ENCODE results near the gene RALGPS1.

DNA sequence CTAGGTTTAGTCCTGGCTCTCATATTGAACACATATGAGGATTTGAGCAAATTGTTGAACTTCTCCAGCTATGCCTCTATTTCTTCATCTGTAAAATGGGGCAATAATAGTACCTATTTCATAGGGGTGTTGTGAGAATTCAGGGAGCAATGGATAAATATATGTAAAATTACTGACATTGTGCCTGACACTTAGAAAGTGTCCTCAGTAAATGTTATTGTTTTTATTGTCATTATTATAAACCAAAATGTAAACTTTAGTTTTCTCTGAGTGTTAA lies 106.2 kb downstream of the RALGPS1 start:
- TF ChIP-seq, protein P1, sequence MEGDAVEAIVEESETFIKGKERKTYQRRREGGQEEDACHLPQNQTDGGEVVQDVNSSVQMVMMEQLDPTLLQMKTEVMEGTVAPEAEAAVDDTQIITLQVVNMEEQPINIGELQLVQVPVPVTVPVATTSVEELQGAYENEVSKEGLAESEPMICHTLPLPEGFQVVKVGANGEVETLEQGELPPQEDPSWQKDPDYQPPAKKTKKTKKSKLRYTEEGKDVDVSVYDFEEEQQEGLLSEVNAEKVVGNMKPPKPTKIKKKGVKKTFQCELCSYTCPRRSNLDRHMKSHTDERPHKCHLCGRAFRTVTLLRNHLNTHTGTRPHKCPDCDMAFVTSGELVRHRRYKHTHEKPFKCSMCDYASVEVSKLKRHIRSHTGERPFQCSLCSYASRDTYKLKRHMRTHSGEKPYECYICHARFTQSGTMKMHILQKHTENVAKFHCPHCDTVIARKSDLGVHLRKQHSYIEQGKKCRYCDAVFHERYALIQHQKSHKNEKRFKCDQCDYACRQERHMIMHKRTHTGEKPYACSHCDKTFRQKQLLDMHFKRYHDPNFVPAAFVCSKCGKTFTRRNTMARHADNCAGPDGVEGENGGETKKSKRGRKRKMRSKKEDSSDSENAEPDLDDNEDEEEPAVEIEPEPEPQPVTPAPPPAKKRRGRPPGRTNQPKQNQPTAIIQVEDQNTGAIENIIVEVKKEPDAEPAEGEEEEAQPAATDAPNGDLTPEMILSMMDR (IDR thresholded peaks at IDR 0.05; ENCODE audit: low read depth, low read length): no peak
- no peak for TF ChIP-seq EZH2phosphoT487 (IDR thresholded peaks at IDR 0.05; ENCODE audit: low read depth)

Data from OCI-LY3 (cell line).